Muscle of leg (tissue), 11 donors: ENCODE data around the gene FAM50A. TPM values are rescaled to one million over a fixed set of nuclear protein-coding genes. Genes with fewer than 3 reads are reported as not detected.

Experiments
- DNase-seq: peaks from one replicate; pipeline ENCODE4 v3.0.0; 2013
- H3K27ac ChIP-seq: one replicate; pipeline ENCODE4 v1.5.1; 2013; ENCODE audit warnings: mild to moderate bottlenecking, low read length, control low read depth
- H3K27me3 ChIP-seq: one replicate; pipeline ENCODE4 v1.6.1; 2013; ENCODE audit warnings: low read length; ENCODE audit not compliant: control insufficient read depth, insufficient read depth
- H3K36me3 ChIP-seq: one replicate; pipeline ENCODE4 v1.6.1; 2013; ENCODE audit warnings: low read length; ENCODE audit not compliant: control insufficient read depth, insufficient read depth
- H3K4me1 ChIP-seq: one replicate; pipeline ENCODE4 v1.6.1; 2013; ENCODE audit warnings: low read length; ENCODE audit not compliant: control insufficient read depth, insufficient read depth
- H3K4me3 ChIP-seq: one replicate; pipeline ENCODE4 v1.5.1; 2013; ENCODE audit warnings: low read length, control low read depth
- H3K9me3 ChIP-seq: replicated peaks from 2 replicates; pipeline ENCODE4 v1.6.1; 2013; ENCODE audit warnings: low read depth, low read length; ENCODE audit not compliant: control insufficient read depth
- WGBS: methylation state at CpG from one replicate; pipeline ENCODE4 v1.1.5; 2013; ENCODE audit warnings: missing lambda C conversion rate; ENCODE audit not compliant: insufficient coverage; 5-methylcytosine and 5-hydroxymethylcytosine counted together
- polyA plus RNA-seq, 8 donors: library from polyadenylated mRNA; unstranded; fragments of 120-200 nt; gene quantifications; one replicate each; pipeline versions ENCODE4 v1.2.1 to v1.2.3, GENCODE V29; 2013; ENCODE audit warnings: inconsistent platforms in 1 of 8, low replicate concordance in 1 of 8; ENCODE audit not compliant: insufficient read length in 8 of 8, insufficient read depth in 1 of 8
- total RNA-seq: library from RNA; stranded (reverse); fragments of 120-200 nt; gene quantifications from one replicate; pipeline ENCODE4 v1.2.4, GENCODE V29; 2013

Gene FAM50A
- total and polyA plus RNA-seq, 9 donors = 38.0 to 71.4 (median 64.4) TPM

DNA sequence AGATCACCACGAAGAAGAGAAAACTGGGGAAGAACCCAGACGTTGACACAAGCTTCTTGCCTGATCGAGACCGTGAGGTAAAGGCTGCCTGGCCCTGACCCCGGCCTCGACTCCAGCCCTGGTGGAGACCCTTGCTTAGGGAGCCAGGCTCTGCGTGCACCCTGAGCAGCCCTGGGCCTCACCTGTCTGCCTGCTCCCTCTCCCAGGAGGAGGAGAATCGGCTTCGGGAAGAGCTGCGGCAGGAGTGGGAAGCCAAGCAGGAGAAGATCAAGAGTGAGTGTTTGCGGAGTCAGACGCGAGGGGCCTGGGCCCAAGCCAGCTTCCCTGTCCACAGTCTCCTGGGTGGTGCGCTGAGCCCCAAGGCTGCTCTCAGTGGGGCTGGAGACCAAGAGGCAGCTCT is 4.5 kb downstream of the FAM50A start:
- peaks cover 48% of the 10 kb centered on the region for H3K36me3 ChIP-seq
- H3K27ac ChIP-seq = no peak overlapping the region
- no peaks in the 10 kb centered on the region for H3K27me3 ChIP-seq
- H3K4me1 ChIP-seq = peaks cover 15% of the 10 kb centered on the region
- no peaks in the 10 kb centered on the region for H3K9me3 ChIP-seq
- 83% methylated on average over 14 of the region's 14 CpGs for WGBS
- DNase-seq = no peak
- H3K4me3 ChIP-seq = no peak overlapping the region

DNA sequence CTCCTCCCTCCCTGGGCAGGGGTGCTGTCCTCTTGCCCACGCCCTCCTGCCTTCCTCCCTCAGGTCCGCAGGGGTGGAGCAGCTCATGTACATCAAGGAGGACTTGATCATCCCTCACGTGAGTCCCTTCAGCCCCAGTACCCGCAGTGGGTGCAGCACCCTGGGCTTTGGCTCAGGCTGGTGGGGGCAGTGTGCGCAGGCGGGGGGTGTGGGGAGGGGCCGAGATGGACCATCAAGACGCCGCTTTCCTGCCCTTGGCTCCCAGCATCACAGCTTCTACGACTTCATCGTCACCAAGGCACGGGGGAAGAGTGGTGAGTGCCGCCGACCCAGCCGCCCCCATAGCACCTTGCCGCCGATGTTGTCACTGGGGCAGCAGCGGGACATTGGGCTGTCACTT is 5.7 kb downstream of the FAM50A start:
- Histone ChIP-seq H3K9me3 (no peaks in the 10 kb centered on the region), H3K4me1 (peaks cover 11% of the 10 kb centered on the region), H3K27ac (no peak overlapping the region), H3K36me3 (peaks cover 48% of the 10 kb centered on the region), H3K27me3 (no peaks in the 10 kb centered on the region), H3K4me3 (no peak overlapping the region)
- WGBS = 86% methylated on average over 14 of the region's 18 CpGs
- DNase-seq = no peak

DNA sequence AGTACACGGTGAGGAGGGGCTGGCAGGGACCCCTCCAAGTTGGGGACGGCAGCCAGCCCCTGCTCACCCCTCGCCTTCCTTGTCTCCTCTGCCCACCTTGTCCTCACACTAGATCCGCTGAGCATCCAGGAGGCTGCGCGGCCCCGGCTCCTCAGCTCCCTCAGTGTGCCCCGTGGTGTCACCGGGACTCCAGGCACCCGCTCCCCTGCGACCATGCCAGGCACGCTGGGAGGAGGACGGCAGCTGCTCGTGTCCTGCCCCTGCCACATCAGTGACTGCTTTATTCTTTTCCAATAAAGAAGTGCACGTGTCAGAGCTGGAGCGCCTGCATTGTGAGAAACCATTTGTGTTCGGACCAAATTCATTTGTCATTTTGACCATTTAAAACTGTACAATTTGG is 6.4 kb downstream of the FAM50A start:
- Histone ChIP-seq H3K9me3 (no peaks in the 10 kb centered on the region), H3K36me3 (peaks cover 48% of the 10 kb centered on the region), H3K4me3 (no peak overlapping the region), H3K27ac (no peak overlapping the region), H3K4me1 (peaks cover 5% of the 10 kb centered on the region), H3K27me3 (no peaks in the 10 kb centered on the region)
- 91% methylated on average over 16 of the region's 17 CpGs for WGBS
- DNase-seq = no peak

DNA sequence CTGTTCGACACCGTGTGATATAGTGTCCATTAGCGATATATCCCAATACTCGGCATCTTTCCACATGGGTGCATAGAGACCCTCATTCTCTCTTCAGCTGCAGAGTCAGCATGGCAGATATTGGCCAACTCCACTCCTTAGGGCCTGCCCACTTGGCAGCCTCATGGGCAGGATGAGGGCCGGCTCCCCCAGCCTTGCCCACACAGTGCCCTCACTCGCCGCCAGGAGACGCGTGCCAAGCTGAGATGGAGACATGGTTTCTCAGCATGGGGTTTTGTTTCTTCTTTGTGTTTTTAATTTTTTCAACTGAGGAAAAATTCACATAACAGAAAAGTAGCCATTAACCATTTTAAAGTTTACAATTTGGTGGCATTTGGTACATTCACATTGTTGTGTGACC is 8.9 kb downstream of the FAM50A start:
- no peaks in the 10 kb centered on the region for H3K4me1 ChIP-seq

DNA sequence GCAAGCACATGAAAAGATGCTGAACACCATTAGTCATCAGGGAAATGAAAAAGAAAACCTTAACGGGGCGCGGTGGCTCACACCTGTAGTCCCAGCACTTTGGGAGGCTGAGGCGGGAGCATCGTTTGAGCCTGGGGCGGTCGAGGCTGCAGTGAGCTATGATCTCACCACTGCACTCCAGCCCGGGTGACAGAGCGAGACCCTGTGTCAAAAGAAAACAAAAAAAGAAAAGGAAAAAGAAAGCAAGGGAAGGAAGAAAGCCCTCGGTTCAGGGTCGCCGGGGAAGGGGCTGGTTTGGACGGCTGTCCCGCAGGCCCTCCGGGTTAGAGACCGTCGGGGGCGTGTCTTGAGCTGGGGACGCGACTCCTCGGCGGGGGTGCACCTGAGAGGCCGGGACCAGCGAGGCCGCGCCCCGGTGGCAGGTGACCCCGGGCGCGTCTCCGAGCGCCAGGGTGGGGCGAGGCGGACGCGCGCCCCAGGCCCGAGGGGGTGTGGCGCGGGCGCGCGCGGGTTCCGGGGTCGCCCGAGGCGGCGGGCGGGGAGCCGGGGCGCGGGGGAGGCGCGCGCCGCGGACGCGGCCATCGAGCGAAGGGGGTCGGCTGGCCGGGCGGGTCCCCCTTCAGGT is 13.7 kb downstream of the FAM50A start:
- WGBS = 37% methylated on average over 59 of the region's 65 CpGs
- no peak overlapping the region for H3K27ac ChIP-seq
- peak; percentile 39 for DNase-seq

More for the DNA sequence above, 8.9 kb downstream of the FAM50A start:
- DNase-seq = no peak
- no peaks in the 10 kb centered on the region for H3K27me3 ChIP-seq
- no peak overlapping the region for H3K4me3 ChIP-seq
- peaks cover 29% of the 10 kb centered on the region for H3K36me3 ChIP-seq
- no peaks in the 10 kb centered on the region for H3K9me3 ChIP-seq
- H3K27ac ChIP-seq = no peak overlapping the region
- WGBS = 92% methylated on average over 4 of the region's 9 CpGs

DNA sequence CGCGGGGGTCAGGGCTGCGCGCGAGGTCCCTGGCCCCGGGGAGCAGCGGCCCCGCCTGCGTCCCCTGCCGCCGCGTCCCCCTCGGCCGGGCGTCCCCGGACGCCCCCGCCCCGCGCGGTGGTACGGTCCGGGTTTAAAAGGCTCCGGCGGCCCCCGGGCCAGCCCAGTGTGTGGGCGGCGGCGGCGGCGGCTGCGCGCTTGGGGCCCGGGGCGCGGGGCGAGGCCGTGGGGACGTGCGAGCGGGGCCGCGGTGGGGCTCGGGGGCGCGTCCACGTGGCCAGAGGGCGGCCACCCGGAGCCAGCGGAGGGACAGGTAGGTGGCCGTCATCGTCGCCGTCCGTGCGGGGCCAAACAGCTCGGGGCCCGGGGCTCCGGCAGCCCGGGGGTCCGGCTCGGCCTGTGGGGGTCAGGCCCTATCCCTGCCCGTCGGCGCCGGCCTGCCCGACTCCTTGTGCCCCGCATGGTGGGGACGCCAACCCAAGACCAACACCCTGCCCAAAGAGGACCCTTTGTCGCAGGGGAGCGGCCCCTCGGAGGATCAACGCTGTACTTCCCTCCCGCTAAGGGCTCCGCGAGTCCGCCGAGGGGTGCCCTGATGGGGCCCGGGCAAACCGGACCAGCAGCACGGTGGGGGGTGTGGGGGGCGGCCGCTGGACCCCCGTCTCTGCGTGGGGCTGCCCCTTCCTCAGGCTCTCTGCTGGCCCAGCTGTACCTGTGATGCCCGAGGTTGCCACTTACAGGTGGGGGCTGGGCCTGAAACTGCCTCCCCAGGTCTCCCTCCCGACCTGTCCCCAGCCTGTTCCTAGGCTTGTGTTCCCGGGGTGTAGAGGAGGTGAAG is 14.4 kb downstream of the FAM50A start, which contains the start of gene PLXNA3:
PLXNA3 (plus strand) TSS at position 166 of the 838 bp plus-strand sequence. CDS start 1,903 bp downstream, outside the sequence.
- Histone ChIP-seq H3K4me3 (peak within 1 kb of the TSS; percentile 65), H3K27me3 (no peaks in the 10 kb centered on the region), H3K9me3 (peaks cover 2% of the 10 kb centered on the region), H3K36me3 (peaks cover 26% of the 10 kb centered on the region), H3K4me1 (peaks cover 9% of the 10 kb centered on the region), H3K27ac (no peak within 1 kb of the TSS)
- peak; percentile 69 for DNase-seq
- WGBS = 30% methylated on average over 67 of the region's 88 CpGs

More for the DNA sequence above, 13.7 kb downstream of the FAM50A start:
- no peaks in the 10 kb centered on the region for H3K27me3 ChIP-seq
- H3K36me3 ChIP-seq = peaks cover 21% of the 10 kb centered on the region
- peaks cover under 1% of the 10 kb centered on the region for H3K9me3 ChIP-seq
- H3K4me1 ChIP-seq = peaks cover 9% of the 10 kb centered on the region
- peak overlapping the region; percentile 43 for H3K4me3 ChIP-seq

DNA sequence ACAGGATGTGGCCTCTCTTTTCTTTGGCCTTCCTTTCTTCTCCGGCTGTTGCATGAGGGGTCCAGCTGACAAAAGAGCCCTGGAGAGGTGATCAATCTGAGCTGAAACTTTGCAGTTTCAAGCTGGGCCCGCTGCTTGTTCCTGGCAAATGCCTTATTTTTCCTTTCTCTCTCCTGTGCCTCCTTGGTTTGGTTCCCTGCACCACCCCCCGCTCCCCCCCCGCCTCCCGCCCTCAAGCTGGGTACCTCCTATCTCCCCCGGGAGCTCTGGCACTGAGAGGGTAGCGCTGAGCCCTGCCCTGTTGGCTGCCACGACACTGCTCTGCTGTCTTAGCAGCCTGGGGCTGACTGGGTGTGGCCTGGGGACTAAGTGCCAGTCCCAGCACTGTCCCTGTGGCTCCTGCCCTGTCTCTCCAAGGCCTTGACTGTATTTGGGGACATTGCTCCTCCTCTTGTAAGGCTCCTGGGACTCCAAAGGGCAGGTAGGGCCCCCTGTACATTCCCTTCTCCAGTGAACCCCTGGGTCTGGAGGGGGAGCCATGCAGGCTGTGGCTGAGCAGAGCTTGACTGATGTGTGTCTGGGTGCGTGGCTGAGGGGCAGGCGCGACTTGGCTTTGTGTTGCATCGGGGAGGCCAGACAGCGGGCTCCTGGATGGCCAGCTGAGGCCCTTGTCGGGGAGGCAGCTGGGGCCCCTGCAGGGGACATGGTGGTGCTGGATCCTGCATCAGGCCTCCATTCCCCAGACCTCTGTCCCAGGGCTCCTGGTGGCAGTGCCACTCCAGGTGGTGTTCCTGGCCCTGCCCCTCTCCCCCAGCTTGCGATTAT is 15.2 kb downstream of the FAM50A start:
- Histone ChIP-seq H3K27ac (no peak overlapping the region), H3K4me3 (peak overlapping the region; percentile 65), H3K4me1 (peaks cover 9% of the 10 kb centered on the region), H3K27me3 (no peaks in the 10 kb centered on the region), H3K9me3 (peaks cover 2% of the 10 kb centered on the region), H3K36me3 (peaks cover 26% of the 10 kb centered on the region)
- DNase-seq = peak; percentile 28
- 46% methylated on average over 10 of the region's 15 CpGs for WGBS

DNA sequence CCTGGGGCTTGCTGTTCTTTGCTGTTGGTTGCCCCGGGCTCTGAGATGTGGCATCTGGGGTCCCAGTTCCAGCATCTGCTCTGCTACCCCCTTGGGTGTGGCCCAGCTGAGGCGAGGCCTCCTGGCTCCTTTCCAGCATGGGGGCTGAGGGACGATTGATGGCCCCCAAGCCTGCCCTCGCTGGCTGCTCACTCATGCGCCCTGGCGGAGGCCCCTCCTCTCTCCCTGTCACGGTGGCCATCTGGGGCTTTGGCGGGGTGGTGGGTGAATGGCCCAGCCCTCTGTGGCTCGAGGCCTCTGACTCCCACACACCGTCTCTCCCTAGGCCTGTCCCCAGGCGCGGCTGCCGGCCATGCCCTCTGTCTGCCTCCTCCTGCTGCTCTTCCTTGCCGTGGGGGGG is 15.9 kb downstream of the FAM50A start:
- Histone ChIP-seq H3K4me1 (peaks cover 9% of the 10 kb centered on the region), H3K9me3 (peaks cover 2% of the 10 kb centered on the region), H3K36me3 (peaks cover 32% of the 10 kb centered on the region), H3K27ac (no peak overlapping the region), H3K27me3 (no peaks in the 10 kb centered on the region), H3K4me3 (peak overlapping the region; percentile 65)
- WGBS = 41% methylated on average over 12 of the region's 14 CpGs
- no peak for DNase-seq

DNA sequence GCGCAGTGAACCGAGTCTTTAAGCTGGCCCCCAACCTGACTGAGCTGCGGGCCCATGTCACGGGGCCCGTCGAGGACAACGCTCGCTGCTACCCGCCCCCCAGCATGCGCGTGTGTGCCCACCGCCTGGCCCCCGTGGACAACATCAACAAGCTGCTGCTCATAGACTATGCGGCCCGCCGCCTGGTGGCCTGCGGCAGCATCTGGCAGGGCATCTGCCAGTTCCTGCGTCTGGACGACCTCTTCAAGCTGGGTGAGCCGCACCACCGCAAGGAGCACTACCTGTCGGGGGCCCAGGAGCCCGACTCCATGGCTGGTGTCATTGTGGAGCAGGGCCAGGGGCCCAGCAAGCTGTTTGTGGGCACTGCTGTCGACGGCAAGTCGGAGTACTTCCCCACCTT is 16.4 kb downstream of the FAM50A start:
- Histone ChIP-seq H3K27me3 (no peaks in the 10 kb centered on the region), H3K4me1 (peaks cover 9% of the 10 kb centered on the region), H3K9me3 (peaks cover 2% of the 10 kb centered on the region), H3K36me3 (peaks cover 37% of the 10 kb centered on the region), H3K4me3 (no peak overlapping the region), H3K27ac (no peak overlapping the region)
- WGBS = 84% methylated on average over 26 of the region's 26 CpGs
- no peak for DNase-seq

DNA sequence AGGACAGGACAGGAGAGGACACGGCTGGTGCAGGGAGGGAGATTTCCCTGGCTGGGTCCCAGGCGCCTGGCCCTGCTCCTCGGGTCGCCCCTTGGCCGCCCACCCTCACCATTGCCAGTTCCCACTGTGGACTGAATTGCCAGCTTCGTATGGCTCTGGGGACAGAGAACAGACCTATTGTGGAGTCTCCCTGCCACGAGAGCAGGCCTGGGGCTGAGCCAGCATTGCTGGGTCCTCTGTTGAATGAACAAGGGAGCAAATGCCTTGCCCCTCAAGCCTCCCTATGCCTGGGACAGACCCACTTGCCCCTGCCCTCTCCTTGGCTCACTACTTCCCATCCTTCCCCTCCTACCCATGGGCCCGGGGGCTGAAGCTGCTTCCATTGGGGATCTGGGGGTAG is 18.5 kb downstream of the FAM50A start:
- peaks cover 2% of the 10 kb centered on the region for H3K9me3 ChIP-seq
- no peak overlapping the region for H3K27ac ChIP-seq
- WGBS = 85% methylated on average over 7 of the region's 8 CpGs
- peaks cover 9% of the 10 kb centered on the region for H3K4me1 ChIP-seq
- H3K27me3 ChIP-seq = no peaks in the 10 kb centered on the region
- H3K4me3 ChIP-seq = no peak overlapping the region
- H3K36me3 ChIP-seq = peaks cover 45% of the 10 kb centered on the region
- no peak for DNase-seq
